Stimulated activated CD4-positive, alpha-beta T cell treated with anti-CD3 and anti-CD28 coated beads, Interleukin-1b, Interleukin-23, amount 100 ng/mL, for 48 hours (primary cell): ENCODE measurements around the gene ACLY.
"Not testable (repeated sequence)": the region's sequence is repeated elsewhere in the genome, so short reads cannot be mapped to it uniquely, and the experiment has no call there.

Experiments
- DNase-seq: peaks from one replicate; pipeline ENCODE4 v3.0.0-alpha.2; 2020

Gene ACLY

GRCh38 chr17:41909088-41909487 lies 9.7 kb downstream of the ACLY start:
- DNase-seq, result no peak

- no peak for DNase-seq
These were observed 10.9 kb downstream of the ACLY start for GRCh38 chr17:41907633-41908539.

- no peak for DNase-seq
These were observed 11.6 kb downstream of the ACLY start for GRCh38 chr17:41907185-41907556.

- no peak for DNase-seq
These were observed 12.1 kb downstream of the ACLY start for GRCh38 chr17:41906465-41907184.

GRCh38 chr17:41905172-41905571 lies 13.6 kb downstream of the ACLY start:
- no peak for DNase-seq

GRCh38 chr17:41904242-41904841 lies 14.4 kb downstream of the ACLY start:
- no peak for DNase-seq

GRCh38 chr17:41901646-41902045 lies 17.1 kb downstream of the ACLY start:
- no peak for DNase-seq

- DNase-seq, result no peak
These were observed 22.0 kb downstream of the ACLY start for GRCh38 chr17:41896726-41897125.

GRCh38 chr17:41895617-41896016 lies 23.1 kb downstream of the ACLY start:
- DNase-seq, result no peak

GRCh38 chr17:41894791-41895331 lies 23.9 kb downstream of the ACLY start:
- no peak for DNase-seq

- DNase-seq, result no peak
These were observed 25.4 kb downstream of the ACLY start for GRCh38 chr17:41893384-41893783.

- no peak for DNase-seq
These were observed 26.8 kb downstream of the ACLY start for GRCh38 chr17:41892021-41892376.

GRCh38 chr17:41891135-41892020 lies 27.4 kb downstream of the ACLY start:
- DNase-seq, result no peak

GRCh38 chr17:41888332-41888965 lies 30.3 kb downstream of the ACLY start:
- DNase-seq, result no peak

GRCh38 chr17:41885733-41886132 lies 33.0 kb downstream of the ACLY start:
- DNase-seq, result no peak

- DNase-seq, result no peak
These were observed 36.0 kb downstream of the ACLY start for GRCh38 chr17:41882756-41883155.

GRCh38 chr17:41880130-41880529 lies 38.6 kb downstream of the ACLY start:
- no peak for DNase-seq

GRCh38 chr17:41874293-41874670 lies 44.5 kb downstream of the ACLY start:
- DNase-seq, result not testable (repeated sequence)

- DNase-seq, result no peak
These were observed 45.0 kb downstream of the ACLY start for GRCh38 chr17:41873559-41874292.

- DNase-seq, result no peak
These were observed 47.0 kb downstream of the ACLY start for GRCh38 chr17:41871789-41872188.

- no peak for DNase-seq
These were observed 48.1 kb downstream of the ACLY start for GRCh38 chr17:41870627-41871026.
